ENCODE data around the gene C2orf78. TPM values are rescaled to one million over a fixed set of nuclear protein-coding genes. Genes with fewer than 3 reads are reported as not detected.

C2orf78 gene
- polyA plus RNA-seq, 1 donor from 2014 or later: not detected

GRCh38 chr2:73811878-73812277 is 27.9 kb downstream of the C2orf78 start:
- Histone ChIP-seq H3K9ac (ENCODE audit: low read length) (no peak overlapping the region), H3K27me3 (ENCODE audit: insufficient read depth, low read depth, low read length) (peaks cover 5% of the 10 kb centered on the region), H3K36me3 (ENCODE audit: insufficient read depth, low read length) (no peaks in the 10 kb centered on the region), H3K9me3 (ENCODE audit: low read length) (no peaks in the 10 kb centered on the region), H2AFZ (ENCODE audit: low read depth, low read length) (no peak overlapping the region), H3K79me2 (replicated peaks; ENCODE audit: insufficient read depth, low read length) (no peaks in the 10 kb centered on the region), H3F3A (ENCODE audit: insufficient read depth, low read length, poor library complexity, severe bottlenecking) (no peaks in the 10 kb centered on the region), H3K4me2 (ENCODE audit: low read length) (no peak overlapping the region), H4K20me1 (ENCODE audit: insufficient read depth) (no peaks in the 10 kb centered on the region), H3K27ac (ENCODE audit: low read length) (no peak overlapping the region), H3K9me2 (ENCODE audit: insufficient read depth, low read length) (no peaks in the 10 kb centered on the region), H3K4me3 (ENCODE audit: low read length) (no peak overlapping the region)
- no peak for TF ChIP-seq MXI1 (conservative IDR thresholded peaks at IDR 0.05; ENCODE audit: poor library complexity, severe bottlenecking)
- TF ChIP-seq TAF1 (IDR thresholded peaks at IDR 0.05; ENCODE audit: low read depth): no peak
- TF ChIP-seq POLR2AphosphoS5 (IDR thresholded peaks at IDR 0.05): no peak

GRCh38 chr2:73812635-73813034 is 28.7 kb downstream of the C2orf78 start:
- Histone ChIP-seq H3K9me2 (ENCODE audit: insufficient read depth, low read length) (no peaks in the 10 kb centered on the region), H3K27me3 (ENCODE audit: insufficient read depth, low read depth, low read length) (peaks cover 5% of the 10 kb centered on the region), H3K9me3 (ENCODE audit: low read length) (no peaks in the 10 kb centered on the region), H3K79me2 (replicated peaks; ENCODE audit: insufficient read depth, low read length) (no peaks in the 10 kb centered on the region), H3K4me2 (ENCODE audit: low read length) (no peak overlapping the region), H3K4me3 (ENCODE audit: low read length) (no peak overlapping the region), H3K9ac (ENCODE audit: low read length) (no peak overlapping the region), H3K27ac (ENCODE audit: low read length) (no peak overlapping the region), H2AFZ (ENCODE audit: low read depth, low read length) (no peak overlapping the region), H3F3A (ENCODE audit: insufficient read depth, low read length, poor library complexity, severe bottlenecking) (no peaks in the 10 kb centered on the region), H4K20me1 (ENCODE audit: insufficient read depth) (no peaks in the 10 kb centered on the region), H3K36me3 (ENCODE audit: insufficient read depth, low read length) (no peaks in the 10 kb centered on the region)
- TF ChIP-seq, protein P1, sequence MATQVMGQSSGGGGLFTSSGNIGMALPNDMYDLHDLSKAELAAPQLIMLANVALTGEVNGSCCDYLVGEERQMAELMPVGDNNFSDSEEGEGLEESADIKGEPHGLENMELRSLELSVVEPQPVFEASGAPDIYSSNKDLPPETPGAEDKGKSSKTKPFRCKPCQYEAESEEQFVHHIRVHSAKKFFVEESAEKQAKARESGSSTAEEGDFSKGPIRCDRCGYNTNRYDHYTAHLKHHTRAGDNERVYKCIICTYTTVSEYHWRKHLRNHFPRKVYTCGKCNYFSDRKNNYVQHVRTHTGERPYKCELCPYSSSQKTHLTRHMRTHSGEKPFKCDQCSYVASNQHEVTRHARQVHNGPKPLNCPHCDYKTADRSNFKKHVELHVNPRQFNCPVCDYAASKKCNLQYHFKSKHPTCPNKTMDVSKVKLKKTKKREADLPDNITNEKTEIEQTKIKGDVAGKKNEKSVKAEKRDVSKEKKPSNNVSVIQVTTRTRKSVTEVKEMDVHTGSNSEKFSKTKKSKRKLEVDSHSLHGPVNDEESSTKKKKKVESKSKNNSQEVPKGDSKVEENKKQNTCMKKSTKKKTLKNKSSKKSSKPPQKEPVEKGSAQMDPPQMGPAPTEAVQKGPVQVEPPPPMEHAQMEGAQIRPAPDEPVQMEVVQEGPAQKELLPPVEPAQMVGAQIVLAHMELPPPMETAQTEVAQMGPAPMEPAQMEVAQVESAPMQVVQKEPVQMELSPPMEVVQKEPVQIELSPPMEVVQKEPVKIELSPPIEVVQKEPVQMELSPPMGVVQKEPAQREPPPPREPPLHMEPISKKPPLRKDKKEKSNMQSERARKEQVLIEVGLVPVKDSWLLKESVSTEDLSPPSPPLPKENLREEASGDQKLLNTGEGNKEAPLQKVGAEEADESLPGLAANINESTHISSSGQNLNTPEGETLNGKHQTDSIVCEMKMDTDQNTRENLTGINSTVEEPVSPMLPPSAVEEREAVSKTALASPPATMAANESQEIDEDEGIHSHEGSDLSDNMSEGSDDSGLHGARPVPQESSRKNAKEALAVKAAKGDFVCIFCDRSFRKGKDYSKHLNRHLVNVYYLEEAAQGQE (IDR thresholded peaks at IDR 0.05; ENCODE audit: borderline replicate concordance): no peak
- no peak for TF ChIP-seq SMC3 (conservative IDR thresholded peaks at IDR 0.05; ENCODE audit: poor library complexity)
- TF ChIP-seq EZH2 (IDR thresholded peaks at IDR 0.05; ENCODE audit: borderline replicate concordance, insufficient read depth, low read length, poor library complexity, severe bottlenecking): no peak
- TF ChIP-seq, protein P2, sequence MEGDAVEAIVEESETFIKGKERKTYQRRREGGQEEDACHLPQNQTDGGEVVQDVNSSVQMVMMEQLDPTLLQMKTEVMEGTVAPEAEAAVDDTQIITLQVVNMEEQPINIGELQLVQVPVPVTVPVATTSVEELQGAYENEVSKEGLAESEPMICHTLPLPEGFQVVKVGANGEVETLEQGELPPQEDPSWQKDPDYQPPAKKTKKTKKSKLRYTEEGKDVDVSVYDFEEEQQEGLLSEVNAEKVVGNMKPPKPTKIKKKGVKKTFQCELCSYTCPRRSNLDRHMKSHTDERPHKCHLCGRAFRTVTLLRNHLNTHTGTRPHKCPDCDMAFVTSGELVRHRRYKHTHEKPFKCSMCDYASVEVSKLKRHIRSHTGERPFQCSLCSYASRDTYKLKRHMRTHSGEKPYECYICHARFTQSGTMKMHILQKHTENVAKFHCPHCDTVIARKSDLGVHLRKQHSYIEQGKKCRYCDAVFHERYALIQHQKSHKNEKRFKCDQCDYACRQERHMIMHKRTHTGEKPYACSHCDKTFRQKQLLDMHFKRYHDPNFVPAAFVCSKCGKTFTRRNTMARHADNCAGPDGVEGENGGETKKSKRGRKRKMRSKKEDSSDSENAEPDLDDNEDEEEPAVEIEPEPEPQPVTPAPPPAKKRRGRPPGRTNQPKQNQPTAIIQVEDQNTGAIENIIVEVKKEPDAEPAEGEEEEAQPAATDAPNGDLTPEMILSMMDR (IDR thresholded peaks at IDR 0.05; ENCODE audit: poor library complexity, severe bottlenecking): no peak
- no peak for TF ChIP-seq EP300 (conservative IDR thresholded peaks at IDR 0.05; ENCODE audit: poor library complexity, severe bottlenecking)
- TF ChIP-seq RAD21 (conservative IDR thresholded peaks at IDR 0.05): no peak

DNA sequence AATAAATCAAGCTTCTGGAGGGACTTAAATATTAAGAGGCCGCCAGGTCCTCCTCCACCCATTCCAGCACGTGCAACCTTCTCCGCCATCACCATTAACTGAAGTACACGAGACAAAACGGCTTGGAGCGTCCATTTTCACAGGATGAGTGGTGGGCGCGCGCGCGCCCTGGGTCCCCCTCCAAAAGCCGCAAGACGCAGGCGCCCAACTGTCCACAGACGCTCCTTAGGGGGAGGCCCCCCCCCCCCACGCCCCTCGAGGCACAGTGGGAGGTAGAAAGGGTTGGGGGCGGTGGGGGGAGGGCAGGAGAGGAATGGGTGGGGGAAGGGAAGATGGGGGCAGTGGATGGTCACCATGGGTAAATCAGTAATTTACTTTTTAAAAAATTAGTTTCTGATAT is 34.3 kb downstream of the C2orf78 start:
- no peaks in the 10 kb centered on the region for H4K20me1 ChIP-seq (ENCODE audit: insufficient read depth)
- no peak overlapping the region for H3K4me3 ChIP-seq (ENCODE audit: low read length)
- H3K9me3 ChIP-seq (ENCODE audit: low read length): no peaks in the 10 kb centered on the region
- H3K27me3 ChIP-seq (ENCODE audit: insufficient read depth, low read depth, low read length): peaks cover 5% of the 10 kb centered on the region
- H3K36me3 ChIP-seq (ENCODE audit: insufficient read depth, low read length): no peaks in the 10 kb centered on the region
- no peaks in the 10 kb centered on the region for H3F3A ChIP-seq (ENCODE audit: insufficient read depth, low read length, poor library complexity, severe bottlenecking)
- no peaks in the 10 kb centered on the region for H3K9me2 ChIP-seq (ENCODE audit: insufficient read depth, low read length)
- H3K9ac ChIP-seq (ENCODE audit: low read length): no peak overlapping the region
- no peak for TF ChIP-seq EZH2 (IDR thresholded peaks at IDR 0.05; ENCODE audit: borderline replicate concordance, insufficient read depth, low read length, poor library complexity, severe bottlenecking)
- TF ChIP-seq, protein P1 (IDR thresholded peaks at IDR 0.05; ENCODE audit: borderline replicate concordance): no peak
- TF ChIP-seq TAF1 (IDR thresholded peaks at IDR 0.05; ENCODE audit: low read depth): no peak
- TF ChIP-seq RAD21 (conservative IDR thresholded peaks at IDR 0.05): no peak
- no peak for TF ChIP-seq SMC3 (conservative IDR thresholded peaks at IDR 0.05; ENCODE audit: poor library complexity)
- no peak for TF ChIP-seq MXI1 (conservative IDR thresholded peaks at IDR 0.05; ENCODE audit: poor library complexity, severe bottlenecking)
- no peak for TF ChIP-seq EP300 (conservative IDR thresholded peaks at IDR 0.05; ENCODE audit: poor library complexity, severe bottlenecking)
- TF ChIP-seq POLR2AphosphoS5 (IDR thresholded peaks at IDR 0.05): no peak
- H2AFZ ChIP-seq (ENCODE audit: low read depth, low read length): no peak overlapping the region
- no peaks in the 10 kb centered on the region for H3K79me2 ChIP-seq (replicated peaks; ENCODE audit: insufficient read depth, low read length)
- H3K4me2 ChIP-seq (ENCODE audit: low read length): no peak overlapping the region
- no peak overlapping the region for H3K27ac ChIP-seq (ENCODE audit: low read length)
